H1 (cell line): Measurements from ENCODE around the gene CTBP2. TPM values are rescaled to one million over a fixed set of nuclear protein-coding genes. Genes with fewer than 3 reads are reported as not detected.

ENCODE experiments used
- CTCF ChIA-PET: fragments of 300-600 bp; sonication (Branson Sonifier 250); formaldehyde crosslinking; loops from one replicate; lab custom pipeline; 2021; ENCODE audit not compliant: partially characterized antibody; lab: Charles Lee
- POLR2A ChIA-PET: fragments of 300-600 bp; sonication (Branson Sonifier 250); formaldehyde crosslinking; loops from one replicate; lab custom pipeline; 2021; ENCODE audit warnings: inconsistent platforms; ENCODE audit not compliant: partially characterized antibody; lab: Charles Lee
- DNase-seq, 2 experiments: peaks; one replicate each; pipeline versions ENCODE4 v3.0.0 to v3.0.0-alpha.2; 2010 to 2022; ENCODE audit warnings: low spot score in 2 of 2, low read depth in 1 of 2, mixed read lengths in 1 of 2
- FAIRE-seq: peaks from 2 replicates; lab custom pipeline; 2011; peaks lifted over from hg19 to GRCh38; lab: Jason Lieb, UNC
- H2AFZ ChIP-seq: 2 replicates; pipeline ENCODE4 v1.8.1; 2012; ENCODE audit warnings: low read length, inconsistent platforms
- H2AK5ac ChIP-seq: 2 replicates; pipeline ENCODE4 v1.6.1; 2013; ENCODE audit warnings: low read depth, low read length
- H2BK120ac ChIP-seq: replicated peaks from 2 replicates; pipeline ENCODE3; 2013; ENCODE audit warnings: low read depth, low read length, inconsistent platforms
- H2BK12ac ChIP-seq: 2 replicates; pipeline ENCODE4 v1.6.1; 2013; ENCODE audit warnings: low read depth, low read length
- H2BK15ac ChIP-seq: 2 replicates; pipeline ENCODE4 v1.6.1; 2013; ENCODE audit warnings: low read length
- H2BK20ac ChIP-seq: 2 replicates; pipeline ENCODE4 v1.6.1; 2013; ENCODE audit warnings: low read length
- H2BK5ac ChIP-seq: 2 replicates; pipeline ENCODE4 v1.6.1; 2013; ENCODE audit warnings: low read depth, low read length
- H3K14ac ChIP-seq: 2 replicates; pipeline ENCODE4 v1.6.1; 2013; ENCODE audit warnings: inconsistent platforms; ENCODE audit not compliant: insufficient read length
- H3K18ac ChIP-seq: 2 replicates; pipeline ENCODE4 v1.6.1; 2013; ENCODE audit warnings: low read length; ENCODE audit errors: extremely low read depth
- H3K23ac ChIP-seq: 2 replicates; pipeline ENCODE4 v1.6.1; 2013; ENCODE audit warnings: inconsistent platforms; ENCODE audit not compliant: insufficient read length
- H3K23me2 ChIP-seq: 2 replicates; pipeline ENCODE4 v1.6.1; 2013; ENCODE audit warnings: low read depth, low read length
- H3K27ac ChIP-seq: 2 replicates; pipeline ENCODE4 v1.6.1; 2011; ENCODE audit warnings: low read depth, low read length, inconsistent platforms
- H3K27me3 ChIP-seq, 4 experiments: replicated peaks in 1 of 4; 1 replicate in 1 of 4; 2 replicates in 3 of 4; pipeline versions ENCODE4 v1.6.1 to v1.8.1; 2011 to 2013; ENCODE audit warnings: low read length in 3 of 4, mild to moderate bottlenecking in 3 of 4, inconsistent platforms in 2 of 4, mixed read lengths in 2 of 4, moderate library complexity in 1 of 4; ENCODE audit not compliant: control insufficient read depth in 3 of 4, insufficient read depth in 3 of 4; ENCODE audit errors: extremely low read depth in 1 of 4
- H3K36me3 ChIP-seq, 4 experiments: 2 replicates each; pipeline versions ENCODE4 v1.6.1 to v1.8.1; 2011 to 2013; ENCODE audit warnings: mild to moderate bottlenecking in 4 of 4, low read length in 3 of 4, moderate library complexity in 2 of 4, control low read depth in 1 of 4, inconsistent platforms in 1 of 4; ENCODE audit not compliant: insufficient read depth in 4 of 4, control insufficient read depth in 2 of 4
- H3K4ac ChIP-seq: replicated peaks from 2 replicates; pipeline ENCODE3; 2013; ENCODE audit warnings: low read length, low read depth, mixed read lengths, inconsistent platforms; ENCODE audit not compliant: insufficient read length
- H3K4me1 ChIP-seq, 4 experiments: replicated peaks in 1 of 4; 1 replicate in 1 of 4; 2 replicates in 3 of 4; pipeline versions ENCODE4 v1.6.1 to v1.8.1; 2011 to 2013; ENCODE audit warnings: low read length in 3 of 4, inconsistent platforms in 2 of 4, mixed read lengths in 1 of 4; ENCODE audit not compliant: insufficient read depth in 4 of 4, control insufficient read depth in 3 of 4
- H3K4me2 ChIP-seq, 2 experiments: 2 replicates each; pipeline versions ENCODE4 v1.6.1 to v1.8.1; 2011 to 2013; ENCODE audit warnings: low read depth in 2 of 2, low read length in 2 of 2, control low read depth in 1 of 2, inconsistent platforms in 1 of 2, mild to moderate bottlenecking in 1 of 2; ENCODE audit not compliant: insufficient read depth in 1 of 2
- H3K4me3 ChIP-seq, 4 experiments: fragments of 200-600, 300-600 bp in 1 of 4; sonication (generic), shearing (Covaris generic), sonication (Bioruptor Twin) in 1 of 4; 2 replicates each; pipeline versions ENCODE4 v1.5.1 to v1.8.1; 2011 to 2016; ENCODE audit warnings: low read length in 4 of 4, low read depth in 3 of 4, control low read depth in 2 of 4, inconsistent platforms in 2 of 4, mild to moderate bottlenecking in 2 of 4, mixed read lengths in 1 of 4, moderate library complexity in 1 of 4; ENCODE audit not compliant: insufficient read depth in 2 of 4; ENCODE audit errors: extremely low read depth in 1 of 4
- H3K56ac ChIP-seq: replicated peaks from 2 replicates; pipeline ENCODE3; 2013; ENCODE audit warnings: low read depth, mild to moderate bottlenecking, mixed read lengths, low read length, inconsistent platforms; ENCODE audit not compliant: insufficient read length
- H3K79me1 ChIP-seq: 2 replicates; pipeline ENCODE4 v1.6.1; 2013; ENCODE audit warnings: low read depth, low read length, control low read depth
- H3K79me2 ChIP-seq, 2 experiments: 2 replicates each; pipeline versions ENCODE4 v1.6.1 to v1.8.1; 2012 to 2013; ENCODE audit warnings: low read length in 2 of 2, mild to moderate bottlenecking in 2 of 2, inconsistent platforms in 1 of 2; ENCODE audit not compliant: insufficient read depth in 2 of 2, control insufficient read depth in 1 of 2
- H3K9ac ChIP-seq, 4 experiments: replicated peaks in 1 of 4; 1 replicate in 1 of 4; 2 replicates in 3 of 4; pipeline versions ENCODE4 v1.6.1 to v1.8.1; 2011 to 2013; ENCODE audit warnings: low read depth in 3 of 4, low read length in 3 of 4, control low read depth in 2 of 4, mild to moderate bottlenecking in 2 of 4, moderate library complexity in 2 of 4, inconsistent platforms in 1 of 4; ENCODE audit errors: extremely low read depth in 1 of 4
- H3K9me3 ChIP-seq, 2 experiments: 2 replicates each; pipeline versions ENCODE4 v1.6.1 to v1.8.1; 2012 to 2013; ENCODE audit warnings: mild to moderate bottlenecking in 2 of 2, moderate library complexity in 2 of 2, control low read depth in 1 of 2, inconsistent platforms in 1 of 2, low read depth in 1 of 2, low read length in 1 of 2, mixed read lengths in 1 of 2; ENCODE audit not compliant: insufficient read depth in 2 of 2
- H4K20me1 ChIP-seq, 2 experiments: replicated peaks in 1 of 2; 2 replicates each; pipeline versions ENCODE3 to v1.8.1; 2011 to 2013; ENCODE audit warnings: inconsistent platforms in 2 of 2, low read length in 2 of 2, mild to moderate bottlenecking in 1 of 2; ENCODE audit not compliant: insufficient read depth in 2 of 2, control insufficient read depth in 1 of 2
- H4K5ac ChIP-seq: 2 replicates; pipeline ENCODE4 v1.6.1; 2013; ENCODE audit warnings: low read length, low read depth, mixed read lengths, inconsistent platforms; ENCODE audit not compliant: insufficient read length
- H4K8ac ChIP-seq: 2 replicates; pipeline ENCODE4 v1.8.0; 2013; ENCODE audit warnings: mild to moderate bottlenecking, moderate library complexity, low read length, inconsistent platforms; ENCODE audit not compliant: insufficient read depth; ENCODE audit errors: extremely low read depth
- H4K91ac ChIP-seq: replicated peaks from 2 replicates; pipeline ENCODE3; 2013; ENCODE audit warnings: low read length, mixed read lengths, inconsistent platforms; ENCODE audit not compliant: insufficient read length
- ASH2L ChIP-seq: fragments of 200-600, 300-600 bp; sonication (generic); IDR thresholded peaks from one replicate; pipeline ENCODE4 v1.7.1; 2017; ENCODE audit warnings: low read length
- ATF3 ChIP-seq: IDR thresholded peaks from 2 replicates; pipeline ENCODE4 v1.6.1; 2011; ENCODE audit warnings: low read depth, mild to moderate bottlenecking, low read length; ENCODE audit not compliant: insufficient read depth
- BCL11A ChIP-seq, 2 experiments: IDR thresholded peaks; one replicate each; pipeline ENCODE4 v1.6.1; 2011; ENCODE audit warnings: low read depth in 2 of 2, low read length in 2 of 2, mild to moderate bottlenecking in 2 of 2
- GTF2F1 ChIP-seq: IDR thresholded peaks from 2 replicates; pipeline ENCODE4 v1.6.1; 2012; ENCODE audit warnings: low read depth, low read length, improper control_type of control experiment, borderline replicate concordance
- MAX ChIP-seq: IDR thresholded peaks from 2 replicates; pipeline ENCODE4 v1.6.1; 2012; ENCODE audit warnings: inconsistent platforms
- NANOG ChIP-seq: IDR thresholded peaks from 2 replicates; pipeline ENCODE4 v1.6.1; 2011; ENCODE audit warnings: low read length, low read depth, mild to moderate bottlenecking, inconsistent platforms; ENCODE audit not compliant: insufficient read depth, poor library complexity, severe bottlenecking
- RAD21 ChIP-seq, 2 experiments: IDR thresholded peaks in 1 of 2; conservative IDR thresholded peaks in 1 of 2; 2 replicates each; pipeline ENCODE4 v1.6.1; 2011; ENCODE audit warnings: low read depth in 2 of 2, low read length in 2 of 2, improper control_type of control experiment in 1 of 2, inconsistent platforms in 1 of 2, mild to moderate bottlenecking in 1 of 2, moderate library complexity in 1 of 2
- RFX5 ChIP-seq: IDR thresholded peaks from 2 replicates; pipeline ENCODE4 v1.6.1; 2011; ENCODE audit warnings: low read depth, low read length, improper control_type of control experiment, borderline replicate concordance
- SRF ChIP-seq: IDR thresholded peaks from 2 replicates; pipeline ENCODE4 v1.6.1; 2011; ENCODE audit warnings: mild to moderate bottlenecking, low read depth, low read length, moderate library complexity
- USF2 ChIP-seq: IDR thresholded peaks from 2 replicates; pipeline ENCODE4 v1.6.1; 2011; ENCODE audit warnings: low read length, improper control_type of control experiment
- YY1 ChIP-seq: IDR thresholded peaks from 2 replicates; pipeline ENCODE4 v1.6.1; 2011; ENCODE audit warnings: low read depth, mild to moderate bottlenecking, low read length
- WGBS, 2 experiments: shearing (Covaris generic) in 1 of 2; methylation state at CpG; one replicate each; pipeline versions ENCODE4 v1.1.6 to v1.1.7; 2013 to 2015; ENCODE audit warnings: low lambda C conversion rate in 2 of 2, mixed read lengths in 2 of 2, inconsistent platforms in 1 of 2, low coverage in 1 of 2, missing lambda C conversion rate in 1 of 2; ENCODE audit not compliant: insufficient replicate concordance in 2 of 2, insufficient coverage in 1 of 2, insufficient read length in 1 of 2; ENCODE audit errors: extremely low coverage in 1 of 2, missing lambda C conversion rate in 1 of 2; 5-methylcytosine and 5-hydroxymethylcytosine counted together
- polyA plus RNA-seq, 7 experiments: library from polyadenylated mRNA; depleted of rRNA in 3 of 7; stranded (reverse) in 5 of 7; unstranded in 2 of 7; fragments of >200 nt in 5 of 7; fragments of 200-250 nt in 2 of 7; gene quantifications; 1 replicate in 5 of 7; 2 replicates in 1 of 7; 4 replicates in 1 of 7; pipeline versions ENCODE4 v1.2.1 to v1.2.3, GENCODE V29; 2011 to 2013; ENCODE audit warnings: missing spikeins in 2 of 7, mixed read lengths in 2 of 7
- total RNA-seq: library from RNA; stranded (reverse); fragmentation: NEBNext Ultra II Directional; extraction: Animal tissue kit (Norgen Biotek cat#: 25700); gene quantifications from 2 replicates; pipeline ENCODE4 v1.2.1, GENCODE V29; 2021

Gene CTBP2
- total and polyA plus RNA-seq, 2 of the 8 experiments (the other 6 are each of a cell fraction or from before 2014, with no cell fraction given): 208 to 221 TPM

GRCh38 chr10:125148528-125148927 is 11.8 kb downstream of the CTBP2 start:
- Histone ChIP-seq H3K4me2 (peak overlapping the region in 1 of 2 experiments; percentile 79; a peak in 1 of 4 replicates), H3K79me2 (peaks cover 75 to 97% of the 10 kb centered on the region in 2 experiments), H4K8ac (no peak overlapping the region), H4K20me1 (peaks cover 50 to 55% of the 10 kb centered on the region in 2 experiments), H2AK5ac (0 out of 2 replicates have a peak overlapping the region, but pooled peaks have one; percentile 45), H2BK12ac (no peak overlapping the region), H3K56ac (no peak overlapping the region), H3K14ac (no peak overlapping the region), H4K91ac (no peak overlapping the region), H3K27ac (0 out of 2 replicates have a peak overlapping the region, but pooled peaks have one; percentile 17), H2BK20ac (no peak overlapping the region), H3K9ac (no peak overlapping the region), H3K4ac (no peak overlapping the region), H2AFZ (no peak overlapping the region), H3K18ac (no peak overlapping the region), H3K36me3 (peaks cover 0 to 47% (median 4%) of the 10 kb centered on the region in 4 experiments; a peak in 6 of 8 replicates), H4K5ac (no peak overlapping the region), H3K79me1 (peaks cover 12% of the 10 kb centered on the region), H2BK120ac (no peak overlapping the region), H3K4me3 (no peak overlapping the region), H2BK15ac (no peak overlapping the region), H3K23ac (no peak overlapping the region), H2BK5ac (peak overlapping the region; percentile 30; the same call in 1 of the 2 replicates), H3K9me3 (no peaks in the 10 kb centered on the region), H3K27me3 (no peaks in the 10 kb centered on the region), H3K4me1 (peaks cover 40 to 68% (median 56%) of the 10 kb centered on the region in 4 experiments), H3K23me2 (peaks cover 3% of the 10 kb centered on the region)
- FAIRE-seq (no peak), DNase-seq (no peak)
- POLR2A ChIA-PET: interaction anchor here (0.7 to 3.9 kb wide), 11 partner anchors 9 to 156 kb away, joined by 3 to 22 read pairs (median 3); no protein-coding TSS in a partner anchor
- 73% methylated on average over 4 of the region's 4 CpGs; no CpG with 5 or more reads in 1 of the 2 experiments for WGBS, 2 experiments
- CTCF ChIA-PET: interaction anchor here (1.0 to 2.0 kb wide), 5 partner anchors 13 to 100 kb away, joined by 3 to 6 read pairs (median 4); no protein-coding TSS in a partner anchor
- no peak for TF ChIP-seq MAX
- no peak for TF ChIP-seq ATF3
- TF ChIP-seq GTF2F1: no peak
- TF ChIP-seq USF2: no peak
- TF ChIP-seq ASH2L: no peak
- no peak for TF ChIP-seq NANOG
- no peak for TF ChIP-seq SRF
- TF ChIP-seq BCL11A (IDR thresholded peaks at IDR 0.05; ENCODE audit: low read depth in 2 of 2, low read length in 2 of 2): no peak
- no peak for TF ChIP-seq YY1
- no peak for TF ChIP-seq RFX5
- TF ChIP-seq RAD21 (IDR thresholded peaks at IDR 0.05 in 1 of 2, conservative IDR thresholded peaks at IDR 0.05 in 1 of 2; ENCODE audit: low read depth in 2 of 2, low read length in 2 of 2): no peak
